HUES6 (cell line): ENCODE data around the gene TLR8.

Experiments used
- H3K27ac ChIP-seq: 2 replicates; pipeline ENCODE4 v1.7.0; 2013; ENCODE audit warnings: low read depth, mild to moderate bottlenecking, low read length, inconsistent platforms
- H3K27me3 ChIP-seq: 2 replicates; pipeline ENCODE4 v1.6.1; 2013; ENCODE audit warnings: low read length; ENCODE audit not compliant: control insufficient read depth, insufficient read depth
- H3K36me3 ChIP-seq: 2 replicates; pipeline ENCODE4 v1.6.1; 2013; ENCODE audit warnings: low read length; ENCODE audit not compliant: control insufficient read depth, insufficient read depth
- H3K4me1 ChIP-seq: 2 replicates; pipeline ENCODE4 v1.6.1; 2013; ENCODE audit warnings: low read length; ENCODE audit not compliant: control insufficient read depth, insufficient read depth
- H3K4me3 ChIP-seq: 2 replicates; pipeline ENCODE4 v1.5.1; 2013; ENCODE audit warnings: low read depth, low read length
- H3K9ac ChIP-seq: one replicate; pipeline ENCODE4 v1.6.1; 2013; ENCODE audit warnings: mild to moderate bottlenecking, low read length
- H3K9me3 ChIP-seq: 2 replicates; pipeline ENCODE4 v1.6.1; 2013; ENCODE audit warnings: low read depth, low read length; ENCODE audit not compliant: control insufficient read depth, insufficient read depth

The TLR8 gene

DNA sequence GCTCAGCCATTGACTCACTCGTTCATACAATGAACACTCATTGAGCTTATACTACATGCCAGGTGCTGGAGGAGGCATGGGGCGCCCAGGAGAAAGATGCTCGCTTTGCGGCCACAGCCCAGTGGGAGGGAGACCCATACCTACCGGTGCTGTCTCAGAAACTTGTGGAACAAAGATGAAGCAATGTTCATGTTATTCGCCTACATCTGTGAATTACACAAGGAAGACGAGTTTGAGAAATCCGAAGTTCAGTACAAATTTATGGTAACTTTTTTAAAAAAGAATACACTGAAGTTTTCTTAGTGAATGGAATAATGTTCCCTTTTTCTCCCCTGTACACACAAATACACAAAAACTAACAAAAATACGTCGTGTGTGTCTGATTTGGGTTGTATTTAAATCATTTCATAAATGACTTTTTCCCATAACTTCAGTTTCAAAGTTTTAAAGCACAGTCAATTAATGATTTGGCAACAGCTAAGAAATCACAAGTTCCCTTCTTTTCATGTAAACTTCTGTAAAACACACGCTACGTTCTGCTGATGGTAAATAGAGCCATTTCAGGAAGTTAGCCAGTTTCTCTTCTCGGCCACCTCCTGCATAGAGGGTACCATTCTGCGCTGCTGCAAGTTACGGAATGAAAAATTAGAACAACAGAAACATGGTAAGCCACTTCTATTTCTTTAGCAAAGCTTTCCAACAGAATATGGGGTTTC, at the start of gene TLR8:
TSS of gene TLR8 (plus strand) at position 575 of the 716 bp plus-strand sequence. CDS start at position 662, 87 bp downstream.
- peaks cover 5% of the 10 kb centered on the region; the same call in 1 of the 2 replicates for H3K27me3 ChIP-seq
- H3K9me3 ChIP-seq: no peaks in the 10 kb centered on the region
- H3K36me3 ChIP-seq: no peaks in the 10 kb centered on the region; the same call in 1 of the 2 replicates
- 0 out of 2 replicates have a peak, but pooled peaks cover 5% of the 10 kb centered on the region for H3K4me1 ChIP-seq
- H3K4me3 ChIP-seq: no peak within 1 kb of the TSS
- no peak within 1 kb of the TSS for H3K9ac ChIP-seq
- H3K27ac ChIP-seq: no peak within 1 kb of the TSS

DNA sequence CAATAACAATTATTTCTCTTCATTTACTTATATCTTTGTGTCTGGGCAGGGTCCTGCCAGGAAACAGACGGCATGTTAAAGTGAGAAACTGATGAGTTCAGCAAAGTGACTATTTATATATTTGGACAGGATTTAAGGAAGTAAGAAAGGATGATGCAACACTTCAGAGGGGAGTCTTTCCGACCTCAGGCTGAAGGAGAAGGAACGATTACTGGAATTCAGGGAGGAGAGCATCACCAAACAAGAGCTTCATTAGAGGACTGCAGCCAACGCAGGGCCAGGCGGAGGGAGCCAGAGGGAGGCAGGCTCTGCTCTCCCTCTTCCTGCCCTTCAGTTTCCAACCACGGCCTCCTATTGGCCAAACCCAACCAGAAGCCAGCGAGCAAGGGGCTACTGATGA, 41.1 kb upstream of the TLR8 start:
- Histone ChIP-seq H3K9me3 (peaks cover 25% of the 10 kb centered on the region), H3K27ac (no peak overlapping the region), H3K4me3 (no peak overlapping the region), H3K36me3 (no peaks in the 10 kb centered on the region), H3K4me1 (peaks cover 6% of the 10 kb centered on the region; the same call in 1 of the 2 replicates), H3K27me3 (no peaks in the 10 kb centered on the region), H3K9ac (no peak overlapping the region)

DNA sequence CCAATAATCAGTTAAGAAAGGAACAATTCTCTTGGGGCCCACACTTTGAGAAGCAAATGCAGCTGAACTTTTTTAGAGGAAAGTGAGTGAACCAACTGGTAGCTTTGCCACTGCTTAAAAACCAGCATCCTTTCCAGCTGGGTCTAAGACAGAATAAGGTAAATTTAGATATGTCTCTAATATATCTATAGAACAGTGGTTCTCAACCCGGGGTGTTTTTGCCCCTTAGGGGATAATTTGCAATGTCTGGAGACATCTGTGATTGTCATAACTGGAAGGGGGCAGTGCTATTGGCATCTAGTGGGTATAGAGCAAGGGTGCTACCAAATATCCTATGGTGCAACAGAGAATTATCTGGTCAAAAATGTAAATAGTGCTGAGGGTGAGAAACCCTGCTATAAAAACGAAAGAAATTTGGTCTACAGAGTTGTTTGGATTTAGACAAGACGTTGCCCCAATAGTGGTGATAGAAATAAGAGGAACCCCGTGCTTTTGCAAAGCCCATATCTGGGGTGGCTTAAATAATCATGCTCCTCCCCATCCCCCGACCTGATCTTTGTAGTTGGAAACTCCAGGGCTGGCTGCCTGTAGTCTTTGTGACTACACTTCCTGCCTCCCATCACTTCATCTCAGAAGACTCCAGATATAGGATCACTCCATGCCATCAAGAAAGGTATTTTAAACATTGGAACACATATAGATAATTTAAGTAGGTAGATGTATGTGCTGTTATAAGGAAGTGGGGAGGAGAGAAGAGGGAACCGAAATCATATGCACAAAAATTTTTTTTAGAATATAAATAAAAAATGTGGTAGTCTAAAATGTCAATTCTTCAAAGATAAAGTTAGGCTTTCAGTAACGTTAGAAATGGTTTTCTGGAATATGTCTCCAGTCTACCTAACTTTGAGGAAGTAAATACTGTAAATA, 39.7 kb upstream of the TLR8 start, which contains the start of gene TLR7:
TSS of gene TLR7 (plus strand) at position 622 of the 927 bp plus-strand sequence. CDS start 507 bp downstream, outside the sequence.
- H3K27me3 ChIP-seq: no peaks in the 10 kb centered on the region; the same call in 1 of the 2 replicates
- no peak within 1 kb of the TSS for H3K4me3 ChIP-seq
- H3K27ac ChIP-seq: no peak within 1 kb of the TSS
- no peak within 1 kb of the TSS for H3K9ac ChIP-seq
- peaks cover 25% of the 10 kb centered on the region for H3K9me3 ChIP-seq
- peaks cover 15% of the 10 kb centered on the region for H3K4me1 ChIP-seq
- no peaks in the 10 kb centered on the region for H3K36me3 ChIP-seq

DNA sequence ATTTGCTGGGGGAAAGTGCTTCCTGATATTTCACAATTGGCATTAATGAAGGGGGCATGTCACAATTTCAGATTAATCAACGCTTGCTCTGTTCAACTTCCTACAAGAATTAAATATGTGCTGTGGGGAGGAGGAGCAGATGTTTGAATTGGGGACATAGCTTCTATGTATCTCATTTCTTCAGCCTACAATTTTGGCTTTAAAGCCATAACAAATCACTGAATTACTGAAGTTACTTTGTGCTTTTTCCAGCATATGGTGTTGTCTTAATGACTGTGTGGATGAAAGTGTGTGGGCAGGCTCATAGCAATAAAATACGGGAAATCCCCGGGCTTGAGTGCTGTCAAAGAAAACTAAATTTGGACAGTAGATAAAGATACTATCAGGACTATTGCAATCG, 38.7 kb upstream of the TLR8 start:
- Histone ChIP-seq H3K9me3 (peaks cover 25% of the 10 kb centered on the region), H3K4me1 (peaks cover 20% of the 10 kb centered on the region), H3K36me3 (no peaks in the 10 kb centered on the region), H3K27ac (no peak overlapping the region), H3K27me3 (no peaks in the 10 kb centered on the region; the same call in 1 of the 2 replicates), H3K4me3 (no peak overlapping the region), H3K9ac (no peak overlapping the region)

DNA sequence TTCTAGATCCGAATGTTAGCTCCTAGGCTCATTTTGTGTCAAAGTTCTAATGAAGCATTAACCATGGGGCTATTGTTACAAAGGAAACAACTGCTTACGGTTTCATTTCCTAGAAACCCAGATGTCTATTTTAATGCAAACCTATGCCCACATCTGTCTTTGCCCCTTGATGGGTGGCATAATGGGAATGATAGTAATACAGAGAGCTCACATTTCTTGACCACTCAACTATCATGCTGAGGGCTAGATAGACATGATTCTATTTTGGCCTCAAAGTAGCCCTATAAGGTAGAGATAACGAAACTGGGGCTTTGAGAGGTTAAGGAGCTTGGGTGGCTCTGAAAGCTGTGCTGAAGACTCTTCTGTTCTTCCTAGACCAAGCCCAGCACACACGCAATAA, 37.7 kb upstream of the TLR8 start:
- Histone ChIP-seq H3K4me1 (peaks cover 21% of the 10 kb centered on the region), H3K27me3 (no peaks in the 10 kb centered on the region; the same call in 1 of the 2 replicates), H3K4me3 (no peak overlapping the region), H3K36me3 (no peaks in the 10 kb centered on the region), H3K27ac (no peak overlapping the region), H3K9ac (no peak overlapping the region), H3K9me3 (peaks cover 24% of the 10 kb centered on the region)

DNA sequence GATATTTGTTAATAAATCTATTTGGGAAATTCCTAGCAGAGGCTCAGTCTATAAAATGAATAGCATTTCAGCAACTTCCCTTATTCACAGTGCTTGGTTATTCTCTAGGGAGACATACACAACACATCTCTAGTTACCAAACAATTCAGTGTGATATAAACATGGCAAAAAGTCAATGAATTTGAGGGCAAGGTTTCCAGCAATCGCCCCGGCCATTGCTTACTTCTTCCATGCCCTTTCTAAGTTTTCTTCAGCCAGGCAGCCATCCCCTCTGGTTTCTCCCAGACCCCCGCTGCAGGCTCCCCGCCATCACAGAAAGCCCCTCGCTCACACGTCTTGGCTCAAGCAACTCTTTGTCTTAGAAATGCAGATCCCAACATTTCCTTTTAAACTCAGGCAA, 35.2 kb upstream of the TLR8 start:
- Histone ChIP-seq H3K9me3 (peaks cover 3% of the 10 kb centered on the region; the same call in 1 of the 2 replicates), H3K27ac (no peak overlapping the region), H3K27me3 (no peaks in the 10 kb centered on the region; the same call in 1 of the 2 replicates), H3K4me1 (peaks cover 21% of the 10 kb centered on the region), H3K4me3 (no peak overlapping the region), H3K9ac (no peak overlapping the region), H3K36me3 (no peaks in the 10 kb centered on the region)

DNA sequence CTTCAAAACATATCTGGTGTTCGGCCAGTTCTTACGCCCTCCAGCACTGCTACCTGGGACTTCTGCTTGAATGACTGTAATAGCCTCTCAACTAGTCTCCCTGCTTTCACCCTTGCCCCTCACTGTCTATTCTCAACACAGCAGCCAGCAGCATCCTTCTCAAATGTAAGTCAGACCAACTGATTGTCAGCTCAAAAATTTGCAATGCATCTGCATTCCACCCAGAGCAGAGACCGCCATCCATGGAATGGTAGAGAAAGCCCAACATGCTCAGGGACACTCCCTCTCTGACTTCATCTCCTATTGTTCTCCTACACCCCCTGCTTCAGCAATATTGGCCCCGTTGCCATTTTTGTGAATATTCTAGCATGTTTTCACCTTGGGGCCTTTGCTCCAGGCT, 33.7 kb upstream of the TLR8 start:
- Histone ChIP-seq H3K9me3 (peaks cover 3% of the 10 kb centered on the region; the same call in 1 of the 2 replicates), H3K27ac (no peak overlapping the region), H3K27me3 (no peaks in the 10 kb centered on the region; the same call in 1 of the 2 replicates), H3K9ac (no peak overlapping the region), H3K4me3 (no peak overlapping the region), H3K36me3 (no peaks in the 10 kb centered on the region), H3K4me1 (peaks cover 15% of the 10 kb centered on the region)

DNA sequence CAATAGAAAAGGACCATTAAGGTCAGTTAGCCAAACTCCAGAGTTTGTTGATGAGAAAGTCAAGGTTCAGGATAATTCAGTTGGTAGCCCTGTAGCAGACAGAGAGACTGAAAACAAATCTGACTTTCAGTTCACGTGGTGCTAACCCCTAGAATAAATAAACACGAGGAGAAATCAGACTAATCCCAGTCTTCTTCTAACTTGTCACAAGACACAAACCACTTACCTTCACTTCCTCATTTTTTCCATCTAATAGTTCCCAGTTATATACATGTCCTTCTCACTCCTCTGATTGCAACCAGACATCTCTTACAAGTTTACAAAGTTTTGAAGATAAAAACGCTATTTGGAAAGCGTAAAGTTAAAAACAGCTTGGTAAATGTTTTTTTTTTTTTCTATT, 31.8 kb upstream of the TLR8 start:
- Histone ChIP-seq H3K4me3 (no peak overlapping the region), H3K36me3 (no peaks in the 10 kb centered on the region), H3K27ac (no peak overlapping the region), H3K9ac (no peak overlapping the region), H3K4me1 (peaks cover 15% of the 10 kb centered on the region), H3K27me3 (no peaks in the 10 kb centered on the region; the same call in 1 of the 2 replicates), H3K9me3 (peaks cover 3% of the 10 kb centered on the region; the same call in 1 of the 2 replicates)

DNA sequence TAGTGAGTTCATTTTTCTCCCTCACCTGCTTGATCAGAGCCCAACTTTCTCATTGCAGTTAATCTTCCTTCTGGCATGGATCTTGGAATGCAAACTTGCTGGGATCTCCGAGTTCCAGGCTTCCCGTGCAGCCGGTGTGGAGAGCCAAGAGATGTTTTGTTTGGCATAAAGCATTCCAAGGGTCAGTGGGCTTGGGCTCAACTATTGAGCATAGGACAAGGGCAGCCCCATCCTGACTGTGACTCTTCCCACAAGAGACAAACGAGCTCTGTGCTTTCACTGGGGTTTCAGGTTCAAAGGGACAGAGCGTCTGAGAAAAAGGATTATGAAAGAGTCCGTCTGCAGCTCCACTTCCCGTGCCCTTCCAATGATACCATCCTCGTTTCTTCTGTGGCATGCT, 29.0 kb upstream of the TLR8 start:
- H3K27me3 ChIP-seq: no peaks in the 10 kb centered on the region; the same call in 1 of the 2 replicates
- H3K9ac ChIP-seq: no peak overlapping the region
- H3K4me3 ChIP-seq: no peak overlapping the region
- peaks cover 4% of the 10 kb centered on the region; the same call in 1 of the 2 replicates for H3K4me1 ChIP-seq
- H3K36me3 ChIP-seq: no peaks in the 10 kb centered on the region
- H3K9me3 ChIP-seq: no peaks in the 10 kb centered on the region
- H3K27ac ChIP-seq: no peak overlapping the region

DNA sequence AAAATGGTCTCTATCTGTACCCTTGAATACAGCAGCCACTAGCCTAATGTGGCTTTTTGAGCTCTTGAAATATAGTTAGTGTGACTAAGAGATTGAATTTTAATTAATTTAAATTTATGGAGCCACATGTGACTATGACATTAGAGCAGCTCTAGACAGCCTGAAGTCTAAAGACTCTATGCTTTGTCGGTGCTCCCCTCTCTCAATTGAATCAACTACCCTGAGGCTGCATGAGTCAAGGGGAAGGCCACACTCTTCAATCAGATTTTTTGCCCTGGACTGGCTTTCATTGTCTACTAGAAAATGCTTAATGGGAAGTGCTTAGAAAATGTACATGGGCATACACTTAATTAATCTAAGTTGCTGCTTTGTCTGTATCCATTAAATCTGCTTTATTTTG, 27.9 kb upstream of the TLR8 start:
- Histone ChIP-seq H3K4me3 (no peak overlapping the region), H3K9ac (no peak overlapping the region), H3K36me3 (no peaks in the 10 kb centered on the region), H3K27me3 (no peaks in the 10 kb centered on the region; the same call in 1 of the 2 replicates), H3K27ac (no peak overlapping the region), H3K9me3 (no peaks in the 10 kb centered on the region), H3K4me1 (no peaks in the 10 kb centered on the region)
